C4-2B (cell line): ENCODE results near the gene NHERF2.

ENCODE experiments used
- ZFX ChIP-seq: fragments of 450-650 bp; IDR thresholded peaks from 2 replicates; pipeline ENCODE4 v1.6.1; 2017
- TF ChIP-seq, protein P1 (sequence below): fragments of 450-650 bp; conservative IDR thresholded peaks from 2 replicates; pipeline ENCODE4 v1.5.1; 2017; ENCODE audit warnings: mild to moderate bottlenecking

GRCh38 chr16:2037647-2038381, 11.1 kb downstream of the NHERF2 start:
- TF ChIP-seq, protein P1, sequence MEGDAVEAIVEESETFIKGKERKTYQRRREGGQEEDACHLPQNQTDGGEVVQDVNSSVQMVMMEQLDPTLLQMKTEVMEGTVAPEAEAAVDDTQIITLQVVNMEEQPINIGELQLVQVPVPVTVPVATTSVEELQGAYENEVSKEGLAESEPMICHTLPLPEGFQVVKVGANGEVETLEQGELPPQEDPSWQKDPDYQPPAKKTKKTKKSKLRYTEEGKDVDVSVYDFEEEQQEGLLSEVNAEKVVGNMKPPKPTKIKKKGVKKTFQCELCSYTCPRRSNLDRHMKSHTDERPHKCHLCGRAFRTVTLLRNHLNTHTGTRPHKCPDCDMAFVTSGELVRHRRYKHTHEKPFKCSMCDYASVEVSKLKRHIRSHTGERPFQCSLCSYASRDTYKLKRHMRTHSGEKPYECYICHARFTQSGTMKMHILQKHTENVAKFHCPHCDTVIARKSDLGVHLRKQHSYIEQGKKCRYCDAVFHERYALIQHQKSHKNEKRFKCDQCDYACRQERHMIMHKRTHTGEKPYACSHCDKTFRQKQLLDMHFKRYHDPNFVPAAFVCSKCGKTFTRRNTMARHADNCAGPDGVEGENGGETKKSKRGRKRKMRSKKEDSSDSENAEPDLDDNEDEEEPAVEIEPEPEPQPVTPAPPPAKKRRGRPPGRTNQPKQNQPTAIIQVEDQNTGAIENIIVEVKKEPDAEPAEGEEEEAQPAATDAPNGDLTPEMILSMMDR = no peak
- no peak for TF ChIP-seq ZFX
